Measurements from ENCODE around the gene MLLT6. TPM values are rescaled to one million over a fixed set of nuclear protein-coding genes. Genes with fewer than 3 reads are reported as not detected.

MLLT6 gene
- total RNA-seq, 4 donors from 2014 or later, result 68.7 to 272 (median 100) TPM

GRCh38 chr17:38768417-38768816, 63.3 kb downstream of the MLLT6 start:
- TF ChIP-seq CTCF (IDR thresholded peaks at IDR 0.05) (no peak), POLR2AphosphoS5 (IDR thresholded peaks at IDR 0.05) (no peak), POLR2A (IDR thresholded peaks at IDR 0.05) (no peak), EP300 (IDR thresholded peaks at IDR 0.05; ENCODE audit: low read depth) (no peak)
- WGBS, 2 donors (ENCODE audit: low coverage in 1 of 2), result 53% methylated on average over 6 of the region's 6 CpGs; no CpG with 5 or more reads in 1 of the 2 donors

DNA sequence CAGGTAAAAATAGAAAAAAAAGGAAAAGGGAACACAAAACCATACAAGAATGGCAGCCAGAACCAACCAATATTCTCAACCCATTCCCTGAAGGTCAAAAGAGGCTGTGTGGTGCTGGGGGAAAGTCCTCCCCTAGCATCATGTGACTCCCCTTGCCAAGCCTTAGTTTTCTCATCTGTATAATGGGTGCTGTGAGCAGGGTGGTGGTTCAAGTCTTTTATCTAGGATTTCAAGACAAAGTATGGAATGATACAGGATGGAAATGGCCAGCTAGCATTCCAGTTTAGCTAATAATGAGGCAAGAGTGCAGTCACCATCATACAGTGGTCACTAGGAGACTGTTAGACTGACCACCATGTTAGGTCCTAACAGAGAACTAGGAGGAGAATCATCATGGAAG, 68.2 kb downstream of the MLLT6 start:
- Histone ChIP-seq H3K36me3 (peaks cover 0 to 74% (median 33%) of the 10 kb centered on the region in 4 donors), H3K27me3 (no peaks in the 10 kb centered on the region), H3K4me3 (no peak overlapping the region), H3K4me1 (no peaks in the 10 kb centered on the region), H3K27ac (no peak overlapping the region), H3K9me3 (no peaks in the 10 kb centered on the region)
- in situ Hi-C loops (cut with MboI; ENCODE audit: low pct_ligation_motif_present in 1 of 4, low pct_unique_long_range_greater_than_20kb in 1 of 4, low sequenced_read_pairs in 3 of 4), result no loop called here
- TF ChIP-seq POLR2AphosphoS5 (IDR thresholded peaks at IDR 0.05) (no peak), EP300 (IDR thresholded peaks at IDR 0.05; ENCODE audit: low read depth) (no peak), POLR2A (IDR thresholded peaks at IDR 0.05) (no peak), CTCF (IDR thresholded peaks at IDR 0.05) (no peak)
- no peak for DNase-seq
- intact Hi-C loops (cut with DNase I; ENCODE audit: low total_unique reads), result no loop called here

More at GRCh38 chr17:38768417-38768816, 63.3 kb downstream of the MLLT6 start:
- in situ Hi-C loops (cut with MboI; ENCODE audit: low pct_ligation_motif_present in 1 of 4, low pct_unique_long_range_greater_than_20kb in 1 of 4, low sequenced_read_pairs in 3 of 4), result no loop called here
- no peak overlapping the region for H3K4me3 ChIP-seq
- peaks cover 0 to 58% (median 28%) of the 10 kb centered on the region in 4 donors for H3K36me3 ChIP-seq
- no peaks in the 10 kb centered on the region for H3K9me3 ChIP-seq
- intact Hi-C loops (cut with DNase I; ENCODE audit: low total_unique reads), result no loop called here
- no peak for DNase-seq
- H3K27ac ChIP-seq, result no peak overlapping the region
- H3K27me3 ChIP-seq, result no peaks in the 10 kb centered on the region
- no peaks in the 10 kb centered on the region for H3K4me1 ChIP-seq

DNA sequence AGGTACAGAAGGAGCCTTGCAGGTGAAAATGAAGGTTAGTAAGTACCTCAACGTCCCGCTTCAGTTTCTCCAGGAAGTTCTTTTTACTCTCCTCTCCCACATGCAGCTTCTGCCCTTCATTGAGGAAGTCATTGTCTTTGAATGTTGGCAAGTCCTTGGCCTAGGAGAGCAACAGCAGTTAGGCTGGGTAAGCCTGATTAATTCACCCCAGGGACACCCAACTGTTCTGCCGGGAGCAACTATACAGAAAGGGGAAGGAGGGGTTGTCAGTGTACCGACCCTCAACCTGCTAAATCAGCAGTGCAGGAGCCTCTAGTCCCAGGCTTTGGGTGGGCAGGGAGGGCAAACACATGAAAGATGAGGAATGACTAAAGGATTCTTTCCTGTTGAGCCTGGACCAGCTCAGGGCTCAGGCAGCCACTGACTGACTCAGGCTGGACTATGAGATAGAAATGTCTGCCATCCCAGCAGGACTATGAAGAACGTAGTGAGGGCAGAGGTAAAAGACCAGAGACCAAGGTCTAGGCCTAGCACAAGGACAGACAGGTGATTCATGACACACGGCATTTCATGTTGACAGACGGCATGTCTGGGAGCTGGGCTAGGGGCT, 72.7 kb downstream of the MLLT6 start:
- DNase-seq, result no peak
- Histone ChIP-seq H3K9me3 (no peaks in the 10 kb centered on the region), H3K4me1 (no peaks in the 10 kb centered on the region), H3K27ac (no peak overlapping the region), H3K27me3 (no peaks in the 10 kb centered on the region), H3K4me3 (no peak overlapping the region), H3K36me3 (peaks cover 0 to 94% (median 42%) of the 10 kb centered on the region in 4 donors)
- in situ Hi-C loops (cut with MboI; ENCODE audit: low pct_ligation_motif_present in 1 of 4, low pct_unique_long_range_greater_than_20kb in 1 of 4, low sequenced_read_pairs in 3 of 4) (no loop called here), intact Hi-C loops (cut with DNase I; ENCODE audit: low total_unique reads) (no loop called here)
- 71 to 85% methylated on average over 2 to 7 of the region's 7 CpGs for WGBS, 2 donors (ENCODE audit: low coverage in 1 of 2)
- TF ChIP-seq POLR2AphosphoS5 (IDR thresholded peaks at IDR 0.05), result no peak
- TF ChIP-seq CTCF (IDR thresholded peaks at IDR 0.05), result no peak
- no peak for TF ChIP-seq EP300 (IDR thresholded peaks at IDR 0.05; ENCODE audit: low read depth)
- TF ChIP-seq POLR2A (IDR thresholded peaks at IDR 0.05), result no peak

Small RNAs within 50 kb of the gene (small RNA-seq; reads per million reads assigned to genes)
- gene MIR4726 (0 reads per million in 4 donors), gene MIR4734 (0 reads per million in 4 donors), gene RNA5SP440 (5.9 to 11.6 (median 9.0) reads per million in 4 donors), gene RNU6-866P (0 reads per million in 4 donors)

Other genes with a start within 250 kb of the MLLT6 start
- gene SRCIN1, start 99.3 kb upstream of the MLLT6 start, total RNA-seq, result 1 to 10 TPM; 1.8 to 8.8 (median 5.2) TPM
- gene EPOP, start 30.3 kb upstream of the MLLT6 start, total RNA-seq, result 1 to 10 TPM in 1 of 4 donors, under 1 TPM in 3; 0.14 to 3.8 (median 0.61) TPM
- gene CISD3, start 25.1 kb downstream of the MLLT6 start, total RNA-seq, result 10 to 100 TPM; 11.2 to 35.0 (median 20.5) TPM
- 10 to 100 TPM in 3 of 4 donors, 1 to 10 TPM in 1; 9.1 to 41.9 (median 12.2) TPM for gene PCGF2, start 43.1 kb downstream of the MLLT6 start, total RNA-seq
- 100 to 1,000 TPM; 137 to 169 (median 159) TPM for gene PSMB3, start 47.5 kb downstream of the MLLT6 start, total RNA-seq
- gene PIP4K2B, start 94.3 kb downstream of the MLLT6 start, total RNA-seq, result 10 to 100 TPM; 15.3 to 63.5 (median 23.5) TPM
- 10 to 100 TPM; 22.1 to 97.3 (median 37.5) TPM for gene CWC25, start 120.0 kb downstream of the MLLT6 start, total RNA-seq
- 1,000 to 10,000 TPM in 1 of 4 donors, 100 to 1,000 TPM in 3; 386 to 1,109 (median 710) TPM for gene RPL23, start 148.4 kb downstream of the MLLT6 start, total RNA-seq
- 100 to 1,000 TPM; 117 to 553 (median 307) TPM for gene LASP1, start 164.8 kb downstream of the MLLT6 start, total RNA-seq